ENCODE measurements around the gene JAZF1. TPM values are rescaled to one million over a fixed set of nuclear protein-coding genes. Genes with fewer than 3 reads are reported as not detected.

The JAZF1 gene
- total RNA-seq, 1 donor from 2014 or later, result 0.96 TPM

DNA sequence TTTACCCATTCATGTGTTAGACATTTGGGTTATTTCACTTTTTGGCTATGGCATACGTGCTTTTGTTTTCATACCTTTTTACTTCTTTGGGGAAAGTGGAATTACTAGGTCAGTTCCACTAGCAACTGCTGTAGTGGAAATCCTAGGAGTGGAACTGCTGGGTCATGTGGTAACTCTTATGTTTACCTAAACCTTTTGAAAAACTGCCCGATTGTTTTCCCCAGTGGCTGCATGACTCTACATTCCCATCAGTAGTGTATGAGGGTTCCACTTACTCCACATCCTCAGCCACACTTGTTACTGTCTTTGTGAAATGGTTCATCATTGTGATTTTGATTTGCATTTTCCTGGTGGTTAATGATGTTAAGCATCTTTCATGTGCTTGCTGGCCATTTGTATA lies 358.4 kb downstream of the JAZF1 start:
- H3K4me3 ChIP-seq (ENCODE audit: low read depth, low read length), result no peak overlapping the region
- TF ChIP-seq, protein P1, sequence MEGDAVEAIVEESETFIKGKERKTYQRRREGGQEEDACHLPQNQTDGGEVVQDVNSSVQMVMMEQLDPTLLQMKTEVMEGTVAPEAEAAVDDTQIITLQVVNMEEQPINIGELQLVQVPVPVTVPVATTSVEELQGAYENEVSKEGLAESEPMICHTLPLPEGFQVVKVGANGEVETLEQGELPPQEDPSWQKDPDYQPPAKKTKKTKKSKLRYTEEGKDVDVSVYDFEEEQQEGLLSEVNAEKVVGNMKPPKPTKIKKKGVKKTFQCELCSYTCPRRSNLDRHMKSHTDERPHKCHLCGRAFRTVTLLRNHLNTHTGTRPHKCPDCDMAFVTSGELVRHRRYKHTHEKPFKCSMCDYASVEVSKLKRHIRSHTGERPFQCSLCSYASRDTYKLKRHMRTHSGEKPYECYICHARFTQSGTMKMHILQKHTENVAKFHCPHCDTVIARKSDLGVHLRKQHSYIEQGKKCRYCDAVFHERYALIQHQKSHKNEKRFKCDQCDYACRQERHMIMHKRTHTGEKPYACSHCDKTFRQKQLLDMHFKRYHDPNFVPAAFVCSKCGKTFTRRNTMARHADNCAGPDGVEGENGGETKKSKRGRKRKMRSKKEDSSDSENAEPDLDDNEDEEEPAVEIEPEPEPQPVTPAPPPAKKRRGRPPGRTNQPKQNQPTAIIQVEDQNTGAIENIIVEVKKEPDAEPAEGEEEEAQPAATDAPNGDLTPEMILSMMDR (IDR thresholded peaks at IDR 0.05; ENCODE audit: insufficient read depth, low read length, poor library complexity, severe bottlenecking), result no peak
- H3K27me3 ChIP-seq (ENCODE audit: control insufficient read depth, insufficient read depth, low read length), result no peaks in the 10 kb centered on the region
- no peak for DNase-seq (ENCODE audit: low read depth)
- H3K36me3 ChIP-seq (ENCODE audit: control insufficient read depth, insufficient read depth, low read length), result no peaks in the 10 kb centered on the region

DNA sequence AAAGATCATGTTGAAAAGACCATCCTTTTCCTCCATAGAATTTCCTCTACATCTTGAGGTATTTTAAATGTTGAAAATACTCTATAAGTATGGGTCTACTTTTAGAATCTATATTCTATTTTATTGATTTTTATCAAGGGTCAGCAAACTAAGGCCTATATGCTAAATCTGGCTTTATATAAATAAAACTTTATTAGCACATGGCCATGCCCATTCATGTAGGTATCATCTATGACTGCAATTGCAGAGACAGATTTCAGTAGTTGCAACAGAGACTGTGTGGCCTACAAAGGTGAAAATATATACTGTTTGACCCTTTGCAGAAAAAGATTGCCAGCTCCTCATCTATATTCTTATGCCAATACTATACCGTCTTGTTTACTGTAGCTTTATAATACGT lies 367.9 kb downstream of the JAZF1 start:
- no peaks in the 10 kb centered on the region for H3K27me3 ChIP-seq (ENCODE audit: control insufficient read depth, insufficient read depth, low read length)
- H3K4me3 ChIP-seq (ENCODE audit: low read depth, low read length), result no peak overlapping the region
- H3K36me3 ChIP-seq (ENCODE audit: control insufficient read depth, insufficient read depth, low read length), result no peaks in the 10 kb centered on the region
- no peak for DNase-seq (ENCODE audit: low read depth)
- TF ChIP-seq, protein P1 (IDR thresholded peaks at IDR 0.05; ENCODE audit: insufficient read depth, low read length, poor library complexity, severe bottlenecking), result no peak

DNA sequence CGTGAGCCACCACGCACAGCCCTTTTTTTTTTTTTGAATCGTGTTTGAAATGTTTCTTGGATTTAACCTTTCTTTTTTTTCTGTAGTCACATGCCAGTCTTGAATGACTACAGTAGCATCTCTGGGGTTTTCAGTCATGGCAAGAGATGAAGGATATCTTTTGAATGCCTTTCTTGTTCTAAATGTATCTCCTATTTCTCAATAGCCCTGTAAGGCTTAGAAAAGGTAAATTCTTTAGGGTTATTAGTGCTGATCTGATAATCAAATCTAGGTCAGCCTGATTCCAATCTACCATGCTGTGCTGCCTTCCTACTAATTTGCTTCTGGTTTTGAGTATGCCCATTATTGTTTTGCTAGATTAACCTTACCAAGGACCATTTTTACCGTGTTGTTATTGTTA lies 370.4 kb downstream of the JAZF1 start:
- no peak for DNase-seq (ENCODE audit: low read depth)
- H3K4me3 ChIP-seq (ENCODE audit: low read depth, low read length), result no peak overlapping the region
- TF ChIP-seq, protein P1 (IDR thresholded peaks at IDR 0.05; ENCODE audit: insufficient read depth, low read length, poor library complexity, severe bottlenecking), result no peak
- no peaks in the 10 kb centered on the region for H3K36me3 ChIP-seq (ENCODE audit: control insufficient read depth, insufficient read depth, low read length)
- no peaks in the 10 kb centered on the region for H3K27me3 ChIP-seq (ENCODE audit: control insufficient read depth, insufficient read depth, low read length)

DNA sequence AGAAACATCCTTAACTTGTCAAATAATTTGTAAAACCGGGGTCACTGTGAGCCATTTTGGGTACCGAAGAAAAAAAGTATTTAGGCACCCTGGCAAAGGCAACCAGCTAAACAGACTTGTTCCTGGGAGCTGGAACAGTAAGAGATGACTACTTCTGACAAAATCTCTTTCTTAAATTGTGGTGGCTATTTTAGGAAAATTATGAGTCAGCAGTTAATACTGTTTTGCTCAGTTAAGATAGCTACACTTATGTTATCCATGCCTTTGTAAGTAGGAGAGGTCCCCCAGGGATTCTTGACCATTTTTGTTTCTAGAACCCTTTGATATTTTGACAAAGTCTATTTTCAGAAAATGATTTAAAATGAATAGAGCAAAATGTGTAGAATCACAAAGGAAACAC lies 372.0 kb downstream of the JAZF1 start:
- DNase-seq (ENCODE audit: low read depth), result no peak
- Histone ChIP-seq H3K27me3 (ENCODE audit: control insufficient read depth, insufficient read depth, low read length) (no peaks in the 10 kb centered on the region), H3K4me3 (ENCODE audit: low read depth, low read length) (no peak overlapping the region), H3K36me3 (ENCODE audit: control insufficient read depth, insufficient read depth, low read length) (no peaks in the 10 kb centered on the region)
- TF ChIP-seq, protein P1 (IDR thresholded peaks at IDR 0.05; ENCODE audit: insufficient read depth, low read length, poor library complexity, severe bottlenecking), result no peak

DNA sequence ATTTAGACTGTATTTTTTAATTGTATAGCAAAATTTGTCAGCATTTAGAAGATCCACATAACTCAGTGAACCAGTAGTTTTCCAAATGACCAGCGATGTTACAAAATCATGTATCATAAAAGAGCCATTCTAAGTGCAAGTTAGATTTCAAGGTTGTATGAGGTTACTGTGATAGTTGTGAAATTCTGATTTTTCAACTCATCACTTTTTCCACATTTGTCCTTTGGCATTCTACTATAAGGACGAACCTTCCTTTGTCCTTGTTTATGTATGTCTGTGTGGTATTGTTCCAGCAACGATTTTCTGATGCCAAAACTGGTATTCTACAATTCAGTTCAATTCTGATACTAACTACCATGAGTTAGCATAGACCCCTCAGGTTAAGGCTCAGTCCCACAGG lies 376.5 kb downstream of the JAZF1 start:
- TF ChIP-seq, protein P1 (IDR thresholded peaks at IDR 0.05; ENCODE audit: insufficient read depth, low read length, poor library complexity, severe bottlenecking), result no peak

DNA sequence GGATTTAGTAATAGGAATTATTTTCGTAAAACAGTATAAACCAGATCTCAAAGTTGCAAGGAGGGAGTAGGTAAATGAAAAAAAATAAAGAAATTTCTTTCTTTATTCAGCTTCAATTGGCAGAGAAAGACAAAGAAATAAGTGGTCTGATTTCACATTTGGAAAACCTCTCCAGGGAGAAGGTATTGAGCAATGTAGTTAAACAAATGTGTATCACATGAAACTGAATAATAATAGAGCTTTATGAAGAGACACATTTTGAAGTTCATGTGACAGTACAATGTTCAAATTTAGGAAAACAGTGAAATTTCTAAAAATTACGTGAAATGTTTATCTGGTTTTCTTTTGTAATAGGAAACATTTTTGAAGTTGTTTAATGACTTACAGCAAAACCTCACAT lies 377.6 kb downstream of the JAZF1 start:
- Histone ChIP-seq H3K36me3 (ENCODE audit: control insufficient read depth, insufficient read depth, low read length) (peaks cover 1% of the 10 kb centered on the region), H3K4me3 (ENCODE audit: low read depth, low read length) (no peak overlapping the region), H3K27me3 (ENCODE audit: control insufficient read depth, insufficient read depth, low read length) (no peaks in the 10 kb centered on the region)
- DNase-seq (ENCODE audit: low read depth), result no peak
- TF ChIP-seq, protein P1 (IDR thresholded peaks at IDR 0.05; ENCODE audit: insufficient read depth, low read length, poor library complexity, severe bottlenecking), result no peak

More for the DNA sequence above, 376.5 kb downstream of the JAZF1 start:
- H3K4me3 ChIP-seq (ENCODE audit: low read depth, low read length), result no peak overlapping the region
- no peak for DNase-seq (ENCODE audit: low read depth)
- no peaks in the 10 kb centered on the region for H3K27me3 ChIP-seq (ENCODE audit: control insufficient read depth, insufficient read depth, low read length)
- H3K36me3 ChIP-seq (ENCODE audit: control insufficient read depth, insufficient read depth, low read length), result peaks cover 1% of the 10 kb centered on the region
